Central memory CD4-positive, alpha-beta T cell (primary cell): ENCODE measurements around the gene GNG10.
"Not testable (repeated sequence)": the region's sequence is repeated elsewhere in the genome, so short reads cannot be mapped to it uniquely, and the experiment has no call there.

ENCODE experiments used
- DNase-seq: peaks from one replicate; pipeline ENCODE4 v3.0.0; 2022

Gene GNG10

GRCh38 chr9:111657051-111657450, 4.4 kb upstream of the GNG10 start:
- no peak for DNase-seq

GRCh38 chr9:111658943-111659342, 2.5 kb upstream of the GNG10 start:
- DNase-seq, result no peak

GRCh38 chr9:111659691-111660090, 1.7 kb upstream of the GNG10 start:
- no peak for DNase-seq

- DNase-seq, result peak; percentile 33
Measured at GRCh38 chr9:111661802-111662521, 557 bp downstream of the GNG10 start.

GRCh38 chr9:111662576-111663300, 1.3 kb downstream of the GNG10 start:
- DNase-seq, result peak; percentile 4

GRCh38 chr9:111663301-111663823, 2.0 kb downstream of the GNG10 start:
- no peak for DNase-seq

GRCh38 chr9:111668026-111668573, 6.7 kb downstream of the GNG10 start:
- no peak for DNase-seq

GRCh38 chr9:111668601-111669000, 7.2 kb downstream of the GNG10 start:
- DNase-seq, result not testable (repeated sequence)

GRCh38 chr9:111674319-111674718, 12.9 kb downstream of the GNG10 start:
- DNase-seq, result no peak

GRCh38 chr9:111676116-111676515, 14.7 kb downstream of the GNG10 start:
- DNase-seq, result no peak

- no peak for DNase-seq
Measured at GRCh38 chr9:111678293-111678692, 16.9 kb downstream of the GNG10 start.

- DNase-seq, result no peak
Measured at GRCh38 chr9:111679199-111679598, 17.8 kb downstream of the GNG10 start.

- no peak for DNase-seq
Measured at GRCh38 chr9:111683392-111683791, 22.0 kb downstream of the GNG10 start.

GRCh38 chr9:111691672-111692329, 30.4 kb downstream of the GNG10 start:
- no peak for DNase-seq

GRCh38 chr9:111696796-111697195, 35.4 kb downstream of the GNG10 start:
- no peak for DNase-seq

GRCh38 chr9:111700776-111701175, 39.4 kb downstream of the GNG10 start:
- no peak for DNase-seq

- DNase-seq, result no peak
Measured at GRCh38 chr9:111704503-111704902, 43.1 kb downstream of the GNG10 start.

- DNase-seq, result no peak
Measured at GRCh38 chr9:111711548-111711947, 50.1 kb downstream of the GNG10 start.

- no peak for DNase-seq
Measured at GRCh38 chr9:111712369-111712768, 51.0 kb downstream of the GNG10 start.

GRCh38 chr9:111715471-111715870, 54.1 kb downstream of the GNG10 start:
- DNase-seq, result no peak

GRCh38 chr9:111719541-111719940, 58.1 kb downstream of the GNG10 start:
- DNase-seq, result no peak
